Nucleus accumbens (tissue), 56 donors: ENCODE results near the gene PIN1.
A peak's percentile ranks its signal among the peaks of the same experiment; 100 is the strongest.
"Not testable (repeated sequence)": the region's sequence is repeated elsewhere in the genome, so short reads cannot be mapped to it uniquely, and the experiment has no call there.

ENCODE experiments used
- DNase-seq, 56 donors: peaks; one replicate each; lab custom pipeline; 2025; lab: John Stamatoyannopoulos, UW

Gene PIN1

DNA sequence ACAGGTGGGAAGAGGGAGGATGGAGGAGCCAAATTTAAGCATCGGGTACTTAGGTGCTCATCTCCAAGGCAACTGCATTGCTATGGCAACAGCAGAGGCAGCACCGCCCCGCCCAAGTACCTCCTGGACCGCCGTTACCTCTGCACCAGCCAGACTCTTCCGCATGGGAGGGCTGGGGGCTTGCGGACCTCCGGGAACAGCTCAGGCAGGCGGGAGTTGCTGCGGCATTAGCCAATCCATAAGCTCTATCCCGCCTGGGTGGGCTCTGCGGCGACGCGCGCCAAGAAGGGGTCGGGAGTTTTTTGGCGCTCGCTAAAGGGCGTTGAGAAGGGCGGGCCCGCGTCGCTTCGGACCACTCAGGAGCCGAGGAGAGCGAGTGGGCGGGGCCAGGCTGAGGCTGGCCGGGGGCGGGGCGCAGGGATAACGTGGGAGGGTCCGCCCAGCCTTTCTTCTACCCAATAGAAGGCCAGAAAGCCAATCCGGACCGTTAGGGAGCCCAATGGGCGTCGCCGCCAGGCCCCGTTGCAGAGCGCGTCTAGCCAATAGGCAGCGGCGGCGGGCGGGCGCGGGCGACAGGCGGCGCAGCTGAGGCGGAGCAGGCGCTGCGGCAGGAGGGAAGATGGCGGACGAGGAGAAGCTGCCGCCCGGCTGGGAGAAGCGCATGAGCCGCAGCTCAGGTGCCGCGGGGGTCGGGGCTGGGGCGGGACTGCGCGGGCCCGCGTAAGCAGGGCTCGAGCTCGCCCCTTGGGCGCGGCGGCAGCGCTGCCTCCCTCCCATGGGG lies at the start of gene PIN1:
Gene PIN1 (plus strand): TSS at position 593 of the 781 bp plus-strand sequence. CDS start 27 bp downstream, at position 620.
- peak; percentile 74 to 99 (median 97) for DNase-seq

- DNase-seq: peak; percentile 59 to 98 (median 90)
Measured at GRCh38 chr19:9785367-9786331, 49.5 kb upstream of the PIN1 start.

DNA sequence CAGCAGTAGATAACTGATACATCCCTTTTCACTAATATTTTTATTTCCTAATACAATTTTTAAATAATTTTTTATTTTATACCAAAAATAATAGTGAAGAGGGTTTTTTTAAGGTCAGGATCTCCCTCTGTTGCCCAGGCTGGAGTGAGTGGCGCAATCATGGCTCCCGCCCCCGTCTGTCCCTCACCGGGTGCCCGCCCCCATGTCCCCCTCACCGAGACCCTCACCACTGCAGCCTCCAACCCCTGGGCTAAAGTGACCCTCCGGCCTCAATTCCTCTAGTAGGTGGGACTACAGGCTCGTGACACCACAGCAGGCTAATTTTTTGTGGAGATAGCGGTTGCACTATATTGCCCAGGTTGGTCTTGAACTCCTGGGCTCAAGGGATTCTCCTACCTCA lies 48.8 kb upstream of the PIN1 start:
- DNase-seq: peak in 2 of 56 donors; percentile 0 to 22

- no peak for DNase-seq
Measured at GRCh38 chr19:9786819-9787218, 48.3 kb upstream of the PIN1 start.

DNA sequence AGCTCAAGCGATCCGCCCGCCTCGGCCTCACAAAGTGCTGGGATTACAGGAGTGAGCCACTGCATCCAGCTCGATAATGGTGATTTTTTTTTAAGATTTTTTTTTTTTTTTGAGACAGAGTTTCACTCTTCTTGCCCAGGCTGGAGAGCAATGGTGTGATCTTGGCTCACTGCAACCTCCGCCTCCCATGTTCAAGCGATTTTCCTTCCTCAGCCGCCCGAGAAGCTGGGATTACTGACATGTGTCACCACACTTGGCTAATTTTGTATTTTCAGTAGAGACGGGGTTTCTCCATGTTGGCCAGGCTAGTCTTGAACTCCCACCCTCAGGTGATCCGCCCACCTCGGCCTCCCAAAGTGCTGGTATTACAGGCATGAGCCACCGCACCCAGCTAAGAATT lies 46.5 kb upstream of the PIN1 start:
- not testable (repeated sequence) for DNase-seq

GRCh38 chr19:9789066-9789465 lies 46.1 kb upstream of the PIN1 start:
- DNase-seq: no peak

DNA sequence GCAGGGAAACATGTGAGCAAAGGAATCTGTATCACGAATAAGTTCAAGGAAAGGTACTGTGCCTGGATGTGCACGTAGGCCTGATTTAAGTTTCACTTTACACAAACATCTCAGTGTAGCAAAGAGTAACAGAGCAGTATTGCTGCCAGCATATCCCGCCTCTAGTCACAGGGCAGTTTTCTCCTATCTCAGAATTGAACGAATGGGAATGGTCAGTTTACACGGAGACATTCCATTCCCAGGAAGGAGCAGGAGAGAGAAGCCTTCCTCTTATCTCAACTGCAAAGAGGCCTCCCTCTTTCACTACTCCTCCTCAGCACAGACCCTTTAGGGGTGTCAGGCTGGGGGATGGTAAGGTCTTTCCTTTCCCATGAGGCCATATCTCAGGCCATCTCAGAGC lies 45.5 kb upstream of the PIN1 start:
- not testable (repeated sequence) for DNase-seq

GRCh38 chr19:9791073-9791367 lies 44.1 kb upstream of the PIN1 start:
- DNase-seq: not testable (repeated sequence)

GRCh38 chr19:9791552-9792205 lies 43.4 kb upstream of the PIN1 start:
- DNase-seq: peak; percentile 38 to 100 (median 93)

DNA sequence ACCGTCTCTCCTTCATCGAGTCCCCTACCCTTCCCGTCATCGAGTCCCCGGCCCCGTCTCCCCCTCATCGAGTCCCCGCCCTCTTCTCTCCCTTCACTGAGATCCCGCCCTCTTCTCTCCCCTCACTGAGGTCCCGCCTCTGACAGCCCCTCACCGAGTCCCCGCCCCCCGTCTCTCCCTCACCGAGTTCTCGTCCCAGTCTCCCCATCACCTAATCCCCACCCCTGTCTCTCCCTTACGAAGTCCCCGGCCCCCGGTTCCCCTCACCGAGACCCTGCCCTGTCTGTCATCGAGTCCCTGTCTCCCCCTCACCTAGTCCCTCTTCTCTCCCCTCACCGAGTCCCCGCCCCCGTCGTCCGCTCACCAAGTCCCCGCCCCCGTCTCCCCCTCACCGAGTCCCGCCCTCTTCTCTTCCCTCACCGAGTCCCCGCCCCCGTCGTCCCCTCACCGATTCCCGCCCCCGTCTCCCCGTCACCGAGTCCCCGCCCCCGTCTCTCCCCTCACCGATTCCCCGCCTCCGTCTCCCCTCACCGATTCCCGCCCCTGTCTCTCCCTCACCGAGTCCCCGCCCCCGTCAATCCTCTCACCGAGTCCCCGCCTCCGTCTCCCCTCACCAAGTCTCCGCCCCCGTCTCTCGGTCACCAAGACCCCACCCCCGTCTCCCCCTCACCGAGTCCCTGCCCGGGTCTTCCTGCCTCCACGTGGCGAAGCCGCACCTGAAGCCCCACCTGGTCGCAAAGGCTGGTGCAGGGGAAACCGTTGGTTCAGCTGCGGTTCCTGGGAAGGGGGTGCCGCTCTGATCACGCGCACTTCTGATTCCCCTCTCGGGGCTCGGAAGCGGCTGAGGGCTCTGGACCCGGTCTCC lies 42.7 kb upstream of the PIN1 start:
- peak; percentile 39 to 99 (median 92) for DNase-seq

DNA sequence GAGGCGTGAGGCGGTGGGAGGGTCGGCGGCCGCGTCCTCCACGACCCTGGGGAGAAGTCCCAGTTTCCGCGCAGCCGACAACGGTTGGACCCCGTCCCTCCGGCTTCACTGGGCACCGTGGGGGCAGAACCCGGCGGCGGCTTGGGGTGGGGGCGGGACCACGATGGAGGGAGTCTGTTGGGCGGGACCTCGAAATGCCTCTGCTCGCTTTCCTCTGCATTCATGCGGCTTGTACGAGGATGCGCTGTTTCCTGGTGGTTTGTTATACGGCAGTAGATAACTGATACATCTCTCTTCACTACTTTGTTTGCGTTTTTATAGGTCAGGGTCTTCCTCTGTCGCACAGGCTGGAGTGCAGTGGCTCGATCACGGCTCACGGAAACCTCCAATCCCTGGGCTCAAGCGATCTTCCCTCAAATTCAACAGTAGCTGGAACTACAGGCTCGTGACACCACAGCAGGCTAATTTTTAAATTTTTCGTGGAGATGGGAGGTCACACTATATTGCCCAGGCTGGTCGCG lies 42.0 kb upstream of the PIN1 start:
- peak in 16 of 56 donors; percentile 21 to 62 (median 42) for DNase-seq

DNA sequence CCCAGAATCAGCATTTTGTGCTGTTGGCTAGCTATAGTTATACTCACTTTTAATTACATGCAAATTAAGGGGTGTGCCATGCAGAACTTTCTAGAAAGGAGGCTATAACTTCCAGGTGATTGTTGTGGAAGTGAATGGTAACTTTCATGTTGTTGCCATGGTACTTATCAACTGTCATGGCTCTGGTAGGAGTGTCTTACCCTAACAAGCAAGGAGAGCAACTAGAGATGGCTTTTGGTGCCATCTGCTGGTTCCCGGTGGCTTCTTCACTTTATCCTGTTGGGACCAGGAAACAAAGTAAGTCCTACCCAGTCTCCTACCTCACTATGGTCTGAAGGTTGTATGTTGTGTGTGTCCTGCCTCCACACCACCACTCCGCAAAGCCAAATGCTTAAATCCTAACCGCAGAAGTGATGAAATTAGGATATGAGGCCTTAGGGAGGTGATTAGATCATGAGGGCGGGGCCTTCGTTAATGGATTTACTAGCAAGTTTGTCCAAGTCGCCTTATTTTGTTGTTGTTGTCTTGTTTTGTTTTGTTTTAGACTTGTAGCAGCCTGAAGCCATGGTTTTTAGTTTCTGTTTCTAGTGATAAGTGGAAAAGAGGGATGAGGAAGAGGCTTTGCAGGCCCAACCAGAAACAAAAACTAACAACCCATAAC lies 38.9 kb upstream of the PIN1 start:
- DNase-seq: peak in 55 of 56 donors; percentile 4 to 89 (median 59)

- no peak for DNase-seq
Measured at GRCh38 chr19:9797871-9798270, 37.2 kb upstream of the PIN1 start.

GRCh38 chr19:9799162-9799561 lies 36.0 kb upstream of the PIN1 start:
- no peak for DNase-seq

- DNase-seq: no peak
Measured at GRCh38 chr19:9801976-9802375, 33.1 kb upstream of the PIN1 start.

- DNase-seq: no peak
Measured at GRCh38 chr19:9806803-9807202, 28.3 kb upstream of the PIN1 start.

DNA sequence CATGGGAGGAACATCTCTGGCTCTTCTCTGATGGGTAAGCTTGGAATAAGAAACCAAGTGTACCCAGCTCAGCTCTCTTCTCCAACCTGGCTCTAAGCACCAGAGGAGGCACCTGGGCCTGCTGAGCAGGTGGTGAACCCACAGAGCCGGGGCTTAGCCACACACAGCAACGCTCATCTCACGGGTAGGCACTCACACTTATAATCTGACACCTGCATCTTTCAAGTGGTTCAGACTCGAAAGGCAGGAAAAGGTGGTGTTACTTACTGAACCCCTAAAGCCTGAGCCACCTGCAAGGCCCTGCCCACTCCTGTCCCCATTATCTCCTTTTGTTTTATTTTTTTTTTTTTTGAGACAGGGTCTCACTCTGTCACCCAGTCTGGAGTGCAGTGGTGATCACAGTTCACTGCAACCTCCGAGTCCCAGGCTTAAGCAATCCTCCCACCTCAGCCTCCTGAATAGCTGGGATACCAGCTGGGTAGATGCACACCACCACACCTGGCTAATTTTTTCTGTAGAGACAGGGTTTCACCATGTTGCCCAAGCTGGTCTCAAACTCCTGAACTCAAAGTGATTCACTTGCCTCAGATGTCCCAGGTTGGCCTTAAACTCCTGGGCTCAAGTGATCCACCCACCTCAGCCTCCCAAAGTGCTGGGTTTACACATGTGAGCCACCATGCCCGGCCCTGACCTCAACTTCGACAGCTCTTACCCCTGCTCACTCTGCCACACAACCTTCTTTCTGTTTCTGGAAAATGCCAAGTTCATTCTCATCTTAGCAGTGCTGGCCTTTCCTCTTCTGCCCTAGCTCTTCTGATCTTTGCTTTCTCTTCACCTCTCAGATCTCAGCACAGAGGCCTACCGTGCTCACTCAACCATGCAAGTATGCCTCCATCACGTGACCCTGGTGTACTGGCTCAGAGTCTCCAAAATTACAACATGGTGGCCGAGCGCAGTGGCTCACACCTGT lies 26.0 kb upstream of the PIN1 start:
- DNase-seq: no peak

DNA sequence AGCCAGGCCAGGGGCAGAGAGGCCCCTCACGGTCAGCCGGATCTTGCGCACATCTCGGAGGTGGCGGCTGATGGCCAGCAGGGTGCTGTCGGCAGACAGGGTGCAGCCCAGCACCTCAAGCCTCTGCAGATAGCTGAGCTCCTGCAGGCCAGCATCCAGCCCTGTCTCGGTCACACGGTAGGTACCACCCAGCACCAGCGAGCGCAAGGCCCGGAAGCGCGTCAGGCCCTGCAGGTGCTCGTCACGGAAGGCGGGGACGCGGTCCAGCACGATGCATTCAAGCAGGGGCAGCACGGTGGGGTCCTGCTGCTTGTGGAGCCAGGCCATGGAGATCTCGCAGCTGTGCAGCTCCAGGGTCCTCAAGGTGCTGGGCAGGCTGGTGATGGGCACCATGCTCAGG lies 24.0 kb upstream of the PIN1 start:
- no peak for DNase-seq
